ENCODE data around the gene ZNF778.

DNA sequence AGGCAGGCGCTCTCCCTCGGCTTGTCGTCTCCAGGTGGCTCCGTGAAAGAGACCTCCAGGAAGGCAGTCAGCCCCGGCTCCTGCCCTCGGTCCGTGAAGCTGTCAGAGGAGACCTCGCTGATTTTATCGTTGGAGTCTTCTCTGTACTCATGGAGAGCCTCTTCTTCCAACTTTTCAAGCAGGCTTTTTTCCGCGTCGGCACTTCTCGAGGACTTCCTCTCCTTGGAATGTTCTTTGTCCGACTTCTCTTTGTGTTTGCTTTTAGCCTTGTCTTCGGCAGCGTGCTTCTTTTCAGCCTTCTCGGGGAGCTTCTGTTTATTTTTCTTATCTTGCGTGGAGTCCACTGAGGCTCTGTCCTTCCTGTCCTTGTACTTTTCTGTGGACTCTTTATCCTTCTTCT, 65.0 kb downstream of the ZNF778 start:
- TF ChIP-seq, protein P1, sequence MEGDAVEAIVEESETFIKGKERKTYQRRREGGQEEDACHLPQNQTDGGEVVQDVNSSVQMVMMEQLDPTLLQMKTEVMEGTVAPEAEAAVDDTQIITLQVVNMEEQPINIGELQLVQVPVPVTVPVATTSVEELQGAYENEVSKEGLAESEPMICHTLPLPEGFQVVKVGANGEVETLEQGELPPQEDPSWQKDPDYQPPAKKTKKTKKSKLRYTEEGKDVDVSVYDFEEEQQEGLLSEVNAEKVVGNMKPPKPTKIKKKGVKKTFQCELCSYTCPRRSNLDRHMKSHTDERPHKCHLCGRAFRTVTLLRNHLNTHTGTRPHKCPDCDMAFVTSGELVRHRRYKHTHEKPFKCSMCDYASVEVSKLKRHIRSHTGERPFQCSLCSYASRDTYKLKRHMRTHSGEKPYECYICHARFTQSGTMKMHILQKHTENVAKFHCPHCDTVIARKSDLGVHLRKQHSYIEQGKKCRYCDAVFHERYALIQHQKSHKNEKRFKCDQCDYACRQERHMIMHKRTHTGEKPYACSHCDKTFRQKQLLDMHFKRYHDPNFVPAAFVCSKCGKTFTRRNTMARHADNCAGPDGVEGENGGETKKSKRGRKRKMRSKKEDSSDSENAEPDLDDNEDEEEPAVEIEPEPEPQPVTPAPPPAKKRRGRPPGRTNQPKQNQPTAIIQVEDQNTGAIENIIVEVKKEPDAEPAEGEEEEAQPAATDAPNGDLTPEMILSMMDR (IDR thresholded peaks at IDR 0.05; ENCODE audit: insufficient read depth, low read length, poor library complexity, severe bottlenecking) = no peak
- no peak for TF ChIP-seq EZH2phosphoT487 (conservative IDR thresholded peaks at IDR 0.05; ENCODE audit: low read length)
